G401.6 (cell line): ENCODE data around the gene CELF2.
"Not testable (repeated sequence)": the region's sequence is repeated elsewhere in the genome, so short reads cannot be mapped to it uniquely, and the experiment has no call there.

Source experiments
- FAIRE-seq: peaks from 2 replicates; lab custom pipeline; 2012; peaks lifted over from hg19 to GRCh38; lab: Jason Lieb, UNC

Gene CELF2

GRCh38 chr10:11176746-11177145 lies 159.1 kb downstream of the CELF2 start:
- no peak for FAIRE-seq

- no peak for FAIRE-seq
Observed at GRCh38 chr10:11177381-11177780, 159.7 kb downstream of the CELF2 start.

GRCh38 chr10:11177926-11178471 lies 160.3 kb downstream of the CELF2 start:
- FAIRE-seq: no peak

- no peak for FAIRE-seq
Observed at GRCh38 chr10:11178606-11179515, 161.2 kb downstream of the CELF2 start.

GRCh38 chr10:11179516-11180105 lies 161.9 kb downstream of the CELF2 start:
- FAIRE-seq: no peak

GRCh38 chr10:11180228-11180627 lies 162.6 kb downstream of the CELF2 start:
- no peak for FAIRE-seq

- no peak for FAIRE-seq
Observed at GRCh38 chr10:11181978-11182377, 164.3 kb downstream of the CELF2 start.

GRCh38 chr10:11183015-11183414 lies 165.3 kb downstream of the CELF2 start:
- no peak for FAIRE-seq

GRCh38 chr10:11184093-11184492 lies 166.4 kb downstream of the CELF2 start:
- FAIRE-seq: no peak

- not testable (repeated sequence) for FAIRE-seq
Observed at GRCh38 chr10:11185128-11185665, 167.5 kb downstream of the CELF2 start.

GRCh38 chr10:11186374-11186773 lies 168.7 kb downstream of the CELF2 start:
- no peak for FAIRE-seq

- no peak for FAIRE-seq
Observed at GRCh38 chr10:11189582-11190376, 172.1 kb downstream of the CELF2 start.

- no peak for FAIRE-seq
Observed at GRCh38 chr10:11191190-11191589, 173.5 kb downstream of the CELF2 start.

GRCh38 chr10:11191678-11192077 lies 174.0 kb downstream of the CELF2 start:
- FAIRE-seq: no peak

GRCh38 chr10:11192304-11193000 lies 174.8 kb downstream of the CELF2 start:
- no peak for FAIRE-seq

GRCh38 chr10:11193001-11193551 lies 175.4 kb downstream of the CELF2 start:
- no peak for FAIRE-seq

- no peak for FAIRE-seq
Observed at GRCh38 chr10:11194859-11195586, 177.4 kb downstream of the CELF2 start.

- FAIRE-seq: no peak
Observed at GRCh38 chr10:11195623-11196022, 178.0 kb downstream of the CELF2 start.

GRCh38 chr10:11197266-11197712 lies 179.6 kb downstream of the CELF2 start:
- no peak for FAIRE-seq

GRCh38 chr10:11197878-11198277 lies 180.2 kb downstream of the CELF2 start:
- FAIRE-seq: no peak

GRCh38 chr10:11201911-11202310 lies 184.2 kb downstream of the CELF2 start:
- no peak for FAIRE-seq
